HG03354 (cell line): ENCODE measurements around the gene CLVS2.

ENCODE experiments used
- ATAC-seq: cut with Tn5 transposase; IDR thresholded peaks from one replicate; pipeline ENCODE4 v1.9.1; 2021; ENCODE audit warnings: mild to moderate bottlenecking; ENCODE audit not compliant: unreplicated experiment, poor library complexity, severe bottlenecking

The CLVS2 gene

DNA sequence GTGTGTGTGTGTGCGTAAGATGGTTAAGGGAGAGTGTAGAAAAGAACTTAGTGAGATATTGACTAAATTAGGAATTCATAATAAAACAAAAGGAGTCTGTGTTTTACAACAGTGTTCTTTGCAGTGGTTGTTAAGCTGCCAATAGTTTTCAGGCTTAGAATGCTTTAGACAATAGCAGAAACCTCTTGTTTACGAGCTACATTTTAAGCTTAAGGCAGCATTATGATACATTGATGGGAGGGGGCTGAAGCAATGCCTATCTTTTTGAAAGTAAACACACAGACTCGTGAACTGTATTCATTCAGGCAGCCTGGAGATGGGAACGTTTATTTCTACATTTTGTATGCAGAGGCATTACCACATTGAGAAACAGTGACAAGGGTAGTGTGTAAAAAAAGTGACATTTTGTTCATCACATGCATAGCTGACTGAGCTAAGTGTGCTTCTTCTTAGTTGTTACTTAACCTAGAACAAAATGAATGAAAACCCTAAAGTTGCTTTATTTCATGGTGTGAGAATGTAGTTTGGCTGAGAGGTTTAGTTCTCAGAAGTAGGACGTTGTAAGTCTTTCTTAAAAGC lies 21.2 kb downstream of the CLVS2 start:
- no peak for ATAC-seq

- ATAC-seq = no peak
These were observed 26.9 kb downstream of the CLVS2 start for GRCh38 chr6:123022975-123023374.

DNA sequence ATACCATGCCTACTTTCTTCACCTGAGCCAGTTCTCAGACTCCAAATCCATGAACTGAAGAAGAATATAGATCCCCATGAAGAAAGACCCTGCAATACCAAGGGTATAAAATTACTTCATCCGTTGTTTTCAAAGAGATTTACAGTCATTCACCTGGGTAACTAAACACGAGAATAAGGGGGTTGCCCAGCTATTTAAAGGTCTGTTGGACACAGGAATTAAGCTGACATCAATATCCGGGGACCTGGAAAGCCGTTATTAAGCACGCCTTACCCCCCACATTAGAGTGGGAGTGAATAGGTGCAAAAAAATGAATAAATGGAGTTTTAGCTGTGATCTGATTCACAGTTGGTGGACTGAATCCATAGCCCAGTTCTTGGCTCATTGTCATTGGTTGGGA lies 28.9 kb downstream of the CLVS2 start:
- ATAC-seq = no peak

DNA sequence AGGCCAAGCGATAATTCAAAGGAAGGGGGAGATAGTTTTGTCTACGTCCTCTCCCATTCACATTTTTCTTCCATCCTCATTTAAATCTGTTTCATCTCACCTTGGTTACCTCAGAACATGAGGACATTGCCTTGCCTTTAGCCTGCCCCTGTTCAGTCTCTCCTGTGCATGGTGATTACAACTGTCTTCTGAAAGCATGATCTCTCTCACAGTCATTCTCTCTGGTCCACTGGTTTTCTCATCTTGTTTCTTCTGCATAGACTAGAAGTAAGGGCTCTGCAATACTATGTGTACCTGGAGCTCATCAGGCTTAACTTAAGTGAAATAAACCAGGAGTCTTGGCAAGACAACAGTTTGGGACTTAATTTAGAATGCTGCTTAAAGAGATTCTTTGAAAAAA lies 31.4 kb downstream of the CLVS2 start:
- ATAC-seq = no peak

- ATAC-seq = no peak
These were observed 32.2 kb downstream of the CLVS2 start for GRCh38 chr6:123028263-123028662.

DNA sequence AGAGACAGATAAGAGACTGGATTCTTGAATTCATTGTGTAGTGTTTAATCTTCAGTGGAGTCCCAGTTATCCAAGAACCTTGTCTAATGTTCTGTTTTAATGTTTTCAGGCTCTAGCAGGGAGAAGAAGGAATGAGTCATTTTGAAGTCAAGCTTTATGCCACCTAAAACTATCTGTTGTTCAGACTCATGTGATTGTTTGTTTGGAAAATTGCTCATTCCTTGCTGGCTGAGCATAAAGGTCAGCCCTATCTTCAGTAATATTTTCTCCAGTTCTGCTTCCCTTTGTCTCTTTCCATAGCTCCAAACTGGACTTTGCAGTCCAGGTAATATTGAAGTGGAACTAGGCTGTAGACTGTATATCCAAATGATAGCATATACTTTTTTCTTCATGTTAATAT lies 34.2 kb downstream of the CLVS2 start:
- ATAC-seq = no peak

DNA sequence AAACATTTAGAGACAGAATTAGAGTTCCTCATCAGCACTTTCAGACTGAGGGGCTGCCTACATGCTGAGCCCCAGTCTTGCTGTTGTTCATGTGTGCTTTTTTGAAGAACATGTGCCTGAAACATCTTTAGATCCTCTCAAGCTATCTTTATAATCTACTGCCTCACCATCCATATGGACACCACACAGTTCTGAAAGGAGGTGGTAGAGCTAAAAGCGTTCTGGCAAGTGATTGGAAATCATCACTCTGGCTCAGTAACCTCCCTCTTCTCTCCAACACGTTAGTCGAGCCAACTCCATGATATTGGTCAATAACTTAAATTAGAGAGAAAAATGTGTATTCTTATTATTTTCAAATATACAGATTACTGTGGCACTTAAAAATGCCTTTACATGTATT lies 40.6 kb downstream of the CLVS2 start:
- ATAC-seq = no peak

DNA sequence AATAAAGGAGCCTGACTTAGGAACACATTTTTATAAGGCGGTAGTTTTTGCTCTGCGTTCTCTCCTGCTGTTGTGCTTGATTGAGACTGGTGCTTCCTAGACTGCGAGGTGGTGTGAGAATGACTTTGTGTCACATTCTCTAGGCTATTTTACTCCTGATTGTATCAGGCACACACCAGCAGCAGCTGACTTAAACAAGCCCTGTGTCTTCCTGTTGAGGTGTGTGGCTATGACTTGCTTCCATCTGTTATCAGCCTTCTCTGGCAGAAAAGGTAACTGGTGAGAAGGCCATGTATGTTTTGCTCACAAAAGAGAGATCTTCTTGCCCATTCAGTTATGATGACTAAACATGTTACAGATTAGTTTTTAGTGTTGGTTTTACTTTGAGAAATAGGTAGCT lies 43.4 kb downstream of the CLVS2 start:
- no peak for ATAC-seq

GRCh38 chr6:123042401-123042800 lies 46.4 kb downstream of the CLVS2 start:
- ATAC-seq = no peak

DNA sequence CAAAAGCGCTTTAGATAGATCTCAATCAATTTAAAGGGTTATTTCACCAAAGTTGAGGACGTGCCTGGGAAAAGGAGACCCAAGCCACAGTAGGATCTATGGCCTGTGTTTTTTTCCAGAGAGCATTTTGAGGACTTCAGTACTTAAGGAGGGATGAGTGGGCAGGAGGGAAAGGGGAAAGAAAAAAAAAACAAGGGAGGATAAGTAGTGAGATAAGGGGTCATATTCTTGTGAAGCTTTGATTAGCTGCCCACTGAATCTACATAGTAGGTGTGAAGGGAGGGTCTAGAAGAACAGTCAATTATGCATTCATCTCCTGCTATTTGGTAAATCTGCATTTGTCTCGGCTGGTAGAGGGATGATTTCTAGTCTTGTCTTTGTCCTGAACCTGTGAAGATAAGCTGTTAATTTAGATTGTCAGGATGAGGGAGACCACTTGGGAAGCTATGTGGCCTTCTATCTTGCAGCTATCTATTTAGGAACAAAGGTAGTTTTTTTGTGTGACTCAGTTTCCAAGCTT lies 48.4 kb downstream of the CLVS2 start:
- ATAC-seq = no peak

DNA sequence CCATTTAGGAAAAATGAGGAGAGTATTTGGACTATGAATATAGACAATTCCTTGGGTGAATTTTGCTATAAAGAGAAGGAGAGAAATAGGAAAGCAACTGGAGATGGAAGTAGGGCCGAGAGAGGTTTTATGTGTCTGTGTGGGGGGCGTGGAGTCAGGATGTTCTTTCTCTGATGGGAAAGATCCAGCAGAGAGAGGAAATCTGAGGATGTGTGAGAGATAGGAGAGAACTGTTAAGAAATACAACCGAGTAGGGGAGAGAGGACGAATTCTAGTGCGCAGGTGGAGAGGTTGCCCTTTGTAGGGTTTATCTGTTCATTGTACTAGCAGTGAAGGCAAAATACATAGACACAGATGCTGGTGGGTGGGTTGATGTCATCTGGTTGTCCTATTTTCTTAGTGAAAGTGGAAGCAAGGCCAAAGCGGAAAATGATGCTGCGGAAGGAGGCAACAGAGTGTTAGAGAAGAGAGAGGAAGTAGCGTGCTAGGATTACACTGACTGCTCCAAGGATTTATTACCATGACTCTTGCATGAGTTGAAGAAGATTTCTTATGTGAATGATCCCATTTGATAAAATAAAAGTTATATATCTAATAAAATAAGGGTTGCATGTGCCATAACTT lies 57.7 kb downstream of the CLVS2 start:
- ATAC-seq = no peak

- no peak for ATAC-seq
These were observed 59.2 kb downstream of the CLVS2 start for GRCh38 chr6:123055256-123055655.

GRCh38 chr6:123062670-123063069 lies 66.6 kb downstream of the CLVS2 start:
- no peak for ATAC-seq

- no peak for ATAC-seq
These were observed 68.0 kb downstream of the CLVS2 start for GRCh38 chr6:123064038-123064437.

GRCh38 chr6:123074616-123075015 lies 78.6 kb downstream of the CLVS2 start:
- no peak for ATAC-seq

DNA sequence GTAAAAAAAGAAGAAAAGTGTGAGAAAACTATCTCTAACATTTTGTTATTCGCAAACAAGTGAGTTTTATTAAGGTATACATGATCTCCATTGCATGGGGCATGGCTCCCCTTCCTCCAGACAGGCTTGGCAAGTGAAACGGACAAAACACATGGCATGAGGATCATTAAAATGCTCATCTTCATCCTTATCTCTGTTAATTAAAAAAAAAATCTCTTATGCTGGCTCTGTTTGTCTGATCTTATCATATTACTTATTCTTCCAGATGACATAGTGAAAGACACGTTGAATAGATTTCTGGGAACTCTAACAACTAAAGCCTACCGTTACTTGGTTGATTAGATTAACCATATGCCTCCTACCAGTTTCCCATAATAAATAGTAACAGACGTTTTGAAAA lies 89.4 kb downstream of the CLVS2 start:
- ATAC-seq = no peak

DNA sequence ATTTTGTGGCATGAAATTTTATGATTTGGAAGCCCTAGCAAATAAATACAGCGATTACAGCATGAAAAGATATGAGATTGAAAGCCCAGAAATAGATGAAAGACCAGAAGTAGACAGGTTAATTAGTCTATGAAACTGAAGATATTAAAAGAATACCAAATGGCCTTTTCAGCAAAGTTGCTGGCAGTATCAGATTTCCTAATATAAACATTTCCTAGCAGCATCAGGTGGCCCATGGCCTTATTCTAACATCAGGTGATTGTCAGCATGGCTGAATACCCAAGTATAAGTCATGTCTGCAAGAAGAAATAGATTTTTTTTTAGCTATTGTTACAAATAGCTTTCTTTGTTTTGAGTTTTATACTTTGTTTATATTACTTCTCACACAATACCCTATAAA lies 93.2 kb downstream of the CLVS2 start:
- no peak for ATAC-seq

GRCh38 chr6:123091091-123091895 lies 95.3 kb downstream of the CLVS2 start:
- no peak for ATAC-seq

- ATAC-seq = no peak
These were observed 95.8 kb downstream of the CLVS2 start for GRCh38 chr6:123091896-123092271.

GRCh38 chr6:123094795-123095194 lies 98.8 kb downstream of the CLVS2 start:
- ATAC-seq = no peak

- ATAC-seq = no peak
These were observed 109.5 kb downstream of the CLVS2 start for GRCh38 chr6:123105561-123105960.
